Measurements from ENCODE around the gene MYLIP.

The MYLIP gene

GRCh38 chr6:16137451-16137801, 8.5 kb downstream of the MYLIP start:
- H3K4me3 ChIP-seq (ENCODE audit: low read depth, low read length): no peak overlapping the region

GRCh38 chr6:16139556-16139955, 10.7 kb downstream of the MYLIP start:
- no peak overlapping the region for H3K4me3 ChIP-seq (ENCODE audit: low read depth, low read length)

- no peak overlapping the region for H3K4me3 ChIP-seq (ENCODE audit: low read depth, low read length)
Observed at GRCh38 chr6:16140607-16141006, 11.7 kb downstream of the MYLIP start.

- no peak overlapping the region for H3K4me3 ChIP-seq (ENCODE audit: low read depth, low read length)
Observed at GRCh38 chr6:16141514-16141913, 12.6 kb downstream of the MYLIP start.

GRCh38 chr6:16145038-16145437, 16.2 kb downstream of the MYLIP start:
- H3K4me3 ChIP-seq (ENCODE audit: low read depth, low read length): no peak overlapping the region

- H3K4me3 ChIP-seq (ENCODE audit: low read depth, low read length): no peak overlapping the region
Observed at GRCh38 chr6:16146028-16146427, 17.1 kb downstream of the MYLIP start.

- no peak overlapping the region for H3K4me3 ChIP-seq (ENCODE audit: low read depth, low read length)
Observed at GRCh38 chr6:16146527-16146955, 17.7 kb downstream of the MYLIP start.

GRCh38 chr6:16148498-16148897, 19.6 kb downstream of the MYLIP start:
- H3K4me3 ChIP-seq (ENCODE audit: low read depth, low read length): no peak overlapping the region

- H3K4me3 ChIP-seq (ENCODE audit: low read depth, low read length): no peak overlapping the region
Observed at GRCh38 chr6:16149305-16149704, 20.4 kb downstream of the MYLIP start.

- H3K4me3 ChIP-seq (ENCODE audit: low read depth, low read length): no peak overlapping the region
Observed at GRCh38 chr6:16150098-16150497, 21.2 kb downstream of the MYLIP start.

GRCh38 chr6:16153211-16153820, 24.4 kb downstream of the MYLIP start:
- H3K4me3 ChIP-seq (ENCODE audit: low read depth, low read length): no peak overlapping the region

- no peak overlapping the region for H3K4me3 ChIP-seq (ENCODE audit: low read depth, low read length)
Observed at GRCh38 chr6:16154904-16155303, 26.0 kb downstream of the MYLIP start.

GRCh38 chr6:16157492-16157891, 28.6 kb downstream of the MYLIP start:
- no peak overlapping the region for H3K4me3 ChIP-seq (ENCODE audit: low read depth, low read length)

- H3K4me3 ChIP-seq (ENCODE audit: low read depth, low read length): no peak overlapping the region
Observed at GRCh38 chr6:16157909-16158308, 29.0 kb downstream of the MYLIP start.

GRCh38 chr6:16158943-16159557, 30.2 kb downstream of the MYLIP start:
- no peak overlapping the region for H3K4me3 ChIP-seq (ENCODE audit: low read depth, low read length)

- no peak overlapping the region for H3K4me3 ChIP-seq (ENCODE audit: low read depth, low read length)
Observed at GRCh38 chr6:16160794-16161193, 31.9 kb downstream of the MYLIP start.

GRCh38 chr6:16162003-16162402, 33.1 kb downstream of the MYLIP start:
- no peak overlapping the region for H3K4me3 ChIP-seq (ENCODE audit: low read depth, low read length)

- H3K4me3 ChIP-seq (ENCODE audit: low read depth, low read length): no peak overlapping the region
Observed at GRCh38 chr6:16163066-16163465, 34.2 kb downstream of the MYLIP start.

- no peak overlapping the region for H3K4me3 ChIP-seq (ENCODE audit: low read depth, low read length)
Observed at GRCh38 chr6:16163535-16164300, 34.8 kb downstream of the MYLIP start.

- H3K4me3 ChIP-seq (ENCODE audit: low read depth, low read length): no peak overlapping the region
Observed at GRCh38 chr6:16165641-16166040, 36.8 kb downstream of the MYLIP start.

GRCh38 chr6:16166871-16167608, 38.2 kb downstream of the MYLIP start:
- H3K4me3 ChIP-seq (ENCODE audit: low read depth, low read length): no peak overlapping the region

GRCh38 chr6:16168121-16168520, 39.2 kb downstream of the MYLIP start:
- H3K4me3 ChIP-seq (ENCODE audit: low read depth, low read length): no peak overlapping the region

All from iPS-11a (cell line).